ENCODE results near the gene ERGIC3.

GRCh38 chr20:35578469-35578868, 36.6 kb downstream of the ERGIC3 start:
- TF ChIP-seq CTCF (conservative IDR thresholded peaks at IDR 0.05) (no peak), EZH2 (IDR thresholded peaks at IDR 0.05; ENCODE audit: low read depth) (no peak)

Data from PC-9 (cell line).